Stimulated activated CD4-positive, alpha-beta T cell treated with anti-CD3 and anti-CD28 coated beads, Interleukin-4, amount 100 ng/mL, for 4 hours (primary cell): ENCODE results near the gene BUB3.

Experiments used
- DNase-seq, 2 experiments: peaks; one replicate each; pipeline ENCODE4 v3.0.0-alpha.2; 2020

BUB3 gene

GRCh38 chr10:123141791-123142700, 12.2 kb upstream of the BUB3 start:
- no peak for DNase-seq

DNA sequence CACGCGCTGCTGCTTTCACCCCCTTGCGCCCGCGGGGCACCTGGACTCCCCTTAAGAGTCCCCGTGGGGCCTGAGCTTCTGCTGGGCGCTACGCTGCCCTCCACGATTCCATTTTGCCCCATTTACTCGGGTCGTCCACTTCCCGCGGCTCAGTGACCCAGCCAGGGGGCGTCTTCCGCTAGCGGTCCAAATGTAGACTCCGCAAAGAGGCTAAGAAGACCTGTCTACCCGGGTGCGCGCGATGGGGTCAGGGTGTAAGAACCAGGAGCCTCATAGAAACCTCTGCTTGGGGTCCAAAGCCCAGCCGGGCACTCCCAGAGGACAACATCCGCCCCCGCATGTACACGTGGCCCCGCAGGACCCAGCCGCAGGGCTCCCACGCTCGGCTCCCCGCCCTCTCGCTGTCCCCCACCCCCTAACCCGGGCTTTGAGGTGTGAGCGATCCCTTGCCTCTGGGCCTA, 11.5 kb upstream of the BUB3 start:
- DNase-seq, result no peak

- no peak for DNase-seq
Measured at GRCh38 chr10:123143162-123143824, 10.9 kb upstream of the BUB3 start.

GRCh38 chr10:123143825-123144168, 10.4 kb upstream of the BUB3 start:
- no peak for DNase-seq

DNA sequence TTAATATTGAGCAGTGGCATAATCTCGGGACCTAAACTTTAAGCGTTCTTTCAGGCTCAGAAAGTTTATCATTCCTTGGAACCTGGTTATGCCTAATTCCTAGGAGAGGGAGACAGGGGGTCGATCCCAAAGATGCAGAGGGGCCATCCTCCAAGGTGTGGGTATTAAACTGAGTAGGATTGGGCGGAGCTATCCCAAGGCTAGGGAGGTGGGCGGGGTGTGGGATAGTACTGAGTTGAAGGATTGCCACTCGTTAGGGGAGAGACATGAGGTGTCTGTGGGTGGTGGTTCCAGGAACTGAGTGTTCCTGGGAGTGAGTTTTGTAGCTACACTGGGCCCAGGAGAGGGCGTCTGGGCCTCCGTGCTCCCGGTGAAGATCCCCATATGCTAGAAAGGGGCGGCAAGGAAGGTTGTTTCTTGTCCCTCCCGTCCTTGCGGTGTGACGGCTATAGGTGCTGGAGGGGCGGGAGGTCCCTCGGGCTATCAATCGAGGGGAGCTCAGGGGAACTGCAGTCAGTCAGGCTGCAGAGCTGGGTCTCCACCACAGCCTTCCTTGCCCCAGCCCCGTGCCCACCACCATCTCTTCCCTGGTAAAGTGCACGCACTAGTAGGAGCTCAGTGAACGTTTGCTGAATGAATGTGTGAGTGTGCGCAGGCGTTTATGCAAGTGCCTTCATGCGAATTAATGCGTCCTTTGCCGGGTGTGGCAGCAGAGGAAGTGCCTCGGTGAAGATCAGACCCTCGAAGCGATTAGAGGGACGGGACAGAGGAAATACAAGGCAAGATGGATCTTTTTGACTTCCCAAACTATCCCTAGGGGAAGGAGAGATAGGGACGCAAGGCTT, 9.3 kb upstream of the BUB3 start:
- DNase-seq, result no peak

- DNase-seq, result no peak
Measured at GRCh38 chr10:123145542-123146012, 8.6 kb upstream of the BUB3 start.

GRCh38 chr10:123146013-123146893, 7.9 kb upstream of the BUB3 start:
- no peak for DNase-seq

GRCh38 chr10:123146894-123147634, 7.1 kb upstream of the BUB3 start:
- DNase-seq, result no peak

- no peak for DNase-seq
Measured at GRCh38 chr10:123147635-123148413, 6.4 kb upstream of the BUB3 start, which contains the start of gene HMX2. HMX2 (plus strand) TSS chr10:123148136; CDS start chr10:123148379, 243 bp downstream.

GRCh38 chr10:123148414-123149161, 5.6 kb upstream of the BUB3 start:
- DNase-seq, result no peak

GRCh38 chr10:123149162-123149567, 5.0 kb upstream of the BUB3 start:
- DNase-seq, result no peak

DNA sequence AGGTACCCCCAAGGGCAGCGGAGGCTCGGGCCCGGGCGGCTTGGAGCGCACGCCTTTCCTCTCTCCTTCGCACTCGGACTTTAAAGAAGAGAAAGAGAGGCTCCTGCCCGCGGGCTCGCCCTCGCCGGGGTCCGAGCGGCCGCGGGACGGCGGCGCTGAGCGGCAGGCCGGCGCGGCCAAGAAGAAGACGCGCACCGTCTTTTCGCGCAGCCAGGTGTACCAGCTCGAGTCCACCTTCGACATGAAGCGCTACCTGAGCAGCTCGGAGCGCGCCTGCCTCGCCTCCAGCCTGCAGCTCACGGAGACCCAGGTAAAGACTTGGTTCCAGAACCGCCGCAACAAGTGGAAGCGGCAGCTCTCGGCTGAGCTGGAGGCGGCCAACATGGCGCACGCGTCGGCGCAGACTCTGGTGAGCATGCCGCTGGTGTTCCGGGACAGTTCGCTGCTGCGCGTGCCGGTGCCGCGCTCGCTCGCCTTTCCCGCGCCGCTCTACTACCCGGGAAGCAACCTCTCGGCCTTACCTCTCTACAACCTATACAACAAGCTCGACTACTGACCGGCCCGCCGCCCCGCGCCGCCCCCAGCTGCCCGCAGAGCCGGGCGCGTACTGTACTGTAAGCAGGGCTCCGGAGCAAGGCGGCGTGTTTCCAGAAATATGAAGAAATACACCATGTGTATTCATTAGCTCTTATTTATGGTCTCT, 4.5 kb upstream of the BUB3 start:
- DNase-seq, result peak; percentile 42 to 59

- peak in 1 of 2 experiments; percentile 65 for DNase-seq
Measured at GRCh38 chr10:123150271-123150985, 3.8 kb upstream of the BUB3 start.

GRCh38 chr10:123150986-123151736, 3.0 kb upstream of the BUB3 start:
- peak in 1 of 2 experiments; percentile 42 for DNase-seq

- no peak for DNase-seq
Measured at GRCh38 chr10:123151737-123152135, 2.5 kb upstream of the BUB3 start.

DNA sequence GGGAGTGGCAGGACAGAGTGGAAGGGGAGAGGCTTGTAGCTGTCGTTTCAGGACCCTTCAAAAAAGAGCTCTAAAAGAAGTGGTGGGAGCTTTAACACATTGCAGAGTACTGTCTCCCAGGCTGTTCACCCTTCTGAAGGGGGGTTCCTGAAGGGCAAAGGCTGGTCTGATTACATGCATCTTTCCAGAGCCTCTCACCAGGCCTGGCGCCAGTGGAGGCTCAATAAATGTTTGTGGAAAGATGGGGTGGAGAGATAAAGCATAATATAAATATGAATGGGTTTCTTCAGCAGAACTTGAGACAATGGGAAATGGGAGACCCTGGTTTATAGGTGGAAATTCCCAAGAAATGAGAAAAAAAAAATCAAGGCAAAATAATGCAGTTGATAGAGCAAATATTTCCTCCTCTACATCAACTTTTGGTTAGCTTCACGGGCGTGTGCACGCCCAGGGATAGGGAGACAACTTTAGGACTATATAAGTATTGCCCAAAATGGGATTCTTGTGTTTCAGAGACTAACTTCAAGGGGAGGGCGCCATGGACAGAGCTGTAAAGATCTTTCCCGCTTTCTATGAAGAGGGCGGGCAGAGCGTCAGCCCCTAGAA, 613 bp upstream of the BUB3 start:
- DNase-seq, result no peak
